Stimulated activated CD4-positive, alpha-beta T cell treated with anti-CD3 and anti-CD28 coated beads, Interleukin-1b, Interleukin-23, amount 100 ng/mL, for 1 hour (primary cell): Measurements from ENCODE around the gene CXCL16.

ENCODE experiments used
- DNase-seq, 2 donors: peaks; one replicate each; pipeline ENCODE4 v3.0.0-alpha.2; 2020; ENCODE audit warnings: low read depth in 2 of 2

The CXCL16 gene, protein sequence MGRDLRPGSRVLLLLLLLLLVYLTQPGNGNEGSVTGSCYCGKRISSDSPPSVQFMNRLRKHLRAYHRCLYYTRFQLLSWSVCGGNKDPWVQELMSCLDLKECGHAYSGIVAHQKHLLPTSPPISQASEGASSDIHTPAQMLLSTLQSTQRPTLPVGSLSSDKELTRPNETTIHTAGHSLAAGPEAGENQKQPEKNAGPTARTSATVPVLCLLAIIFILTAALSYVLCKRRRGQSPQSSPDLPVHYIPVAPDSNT

DNA sequence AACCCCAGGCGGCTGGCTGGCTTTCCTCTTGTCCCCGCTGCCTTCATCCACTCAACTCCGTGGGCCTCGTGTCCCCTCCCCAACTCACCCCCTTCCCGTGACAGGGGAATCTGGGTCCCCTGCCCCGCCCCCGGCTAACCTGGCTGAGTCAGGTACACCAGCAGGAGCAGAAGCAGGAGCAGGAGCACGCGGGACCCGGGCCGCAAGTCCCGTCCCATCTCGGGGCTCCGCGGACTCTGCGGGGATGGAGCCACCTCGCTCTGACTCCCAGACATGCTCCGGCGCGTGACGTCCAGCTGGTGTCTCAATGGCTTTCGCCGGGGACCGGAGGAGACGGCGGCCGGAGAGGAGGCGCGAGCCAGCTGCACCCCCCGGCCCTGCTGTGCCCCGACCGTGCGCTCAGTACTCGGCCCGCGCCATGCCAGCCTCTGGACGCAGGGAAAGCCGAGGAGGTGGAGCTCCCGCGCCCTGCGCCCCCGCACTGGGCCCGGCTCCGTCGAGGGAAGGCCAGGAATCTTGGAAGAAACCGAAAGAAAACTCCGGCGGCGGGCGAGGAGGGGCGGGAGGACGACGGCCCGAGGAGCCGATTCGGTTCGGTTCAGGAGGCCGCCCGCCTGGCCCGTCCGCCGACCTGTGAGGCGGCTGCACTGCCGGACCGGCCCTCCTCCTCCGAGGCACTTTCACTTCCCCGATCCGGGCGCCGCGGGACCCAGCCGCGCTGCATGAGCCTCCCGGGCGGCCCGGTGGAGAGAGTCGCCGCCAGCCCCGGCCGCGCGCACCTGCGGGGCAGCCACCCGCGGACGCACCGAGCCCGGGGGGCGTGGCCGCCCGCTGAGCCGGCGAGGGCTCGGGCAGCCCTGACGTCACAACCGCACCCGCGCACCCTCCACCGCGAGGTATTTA is at the start of gene CXCL16, which contains the start of gene ZMYND15:
Gene CXCL16 (minus strand): TSS at position 807 of the 903 bp plus-strand sequence. CDS start 589 bp downstream, at position 218.
Gene ZMYND15 (plus strand): TSS at position 712 of the 903 bp plus-strand sequence. CDS start 716 bp downstream, outside the sequence.
- peak in 1 of 2 donors; percentile 19 for DNase-seq

DNA sequence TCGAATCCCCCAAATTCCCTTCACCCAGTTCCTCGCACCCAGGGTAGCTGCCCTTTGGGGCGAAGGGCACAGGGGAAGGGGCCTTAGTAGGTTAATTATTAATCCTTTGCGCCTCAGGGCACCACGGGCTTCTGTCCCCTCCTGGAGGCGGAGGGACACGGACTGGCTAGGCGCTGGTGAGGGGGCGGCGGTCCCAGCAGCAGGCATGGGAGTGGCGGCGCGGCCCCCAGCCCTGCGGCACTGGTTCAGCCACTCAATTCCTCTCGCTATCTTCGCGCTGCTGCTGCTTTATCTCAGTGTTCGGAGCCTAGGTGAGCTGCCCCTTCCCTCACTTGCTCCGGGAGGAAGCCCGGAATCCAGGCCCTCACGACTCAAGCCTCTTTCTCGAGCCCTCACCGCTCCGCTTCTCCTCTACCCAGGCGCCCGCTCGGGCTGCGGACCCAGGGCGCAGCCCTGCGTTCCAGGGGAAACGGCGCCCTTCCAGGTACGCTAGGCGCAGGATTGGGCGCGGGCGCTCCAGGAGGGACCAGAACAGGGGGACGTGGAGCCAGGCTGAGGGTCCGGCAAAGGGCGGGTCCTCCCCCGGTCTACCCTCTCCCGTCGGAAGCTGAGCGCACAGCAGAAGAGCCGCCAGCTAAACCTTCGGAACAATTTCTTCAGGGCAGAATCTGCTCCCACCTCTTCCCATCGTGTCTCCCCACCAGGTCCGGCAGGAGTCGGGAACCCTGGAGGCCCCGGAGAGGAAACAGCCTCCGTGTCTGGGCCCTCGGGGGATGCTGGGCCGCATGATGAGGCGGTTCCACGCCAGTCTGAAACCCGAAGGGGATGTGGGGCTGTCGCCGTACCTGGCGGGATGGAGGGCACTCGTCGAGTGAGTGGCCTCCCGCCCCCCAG is 49.3 kb upstream of the CXCL16 start, which contains the start of gene GLTPD2:
Gene GLTPD2 (plus strand): TSS at position 158 of the 894 bp plus-strand sequence. CDS start 48 bp downstream, at position 206.
- DNase-seq: no peak

DNA sequence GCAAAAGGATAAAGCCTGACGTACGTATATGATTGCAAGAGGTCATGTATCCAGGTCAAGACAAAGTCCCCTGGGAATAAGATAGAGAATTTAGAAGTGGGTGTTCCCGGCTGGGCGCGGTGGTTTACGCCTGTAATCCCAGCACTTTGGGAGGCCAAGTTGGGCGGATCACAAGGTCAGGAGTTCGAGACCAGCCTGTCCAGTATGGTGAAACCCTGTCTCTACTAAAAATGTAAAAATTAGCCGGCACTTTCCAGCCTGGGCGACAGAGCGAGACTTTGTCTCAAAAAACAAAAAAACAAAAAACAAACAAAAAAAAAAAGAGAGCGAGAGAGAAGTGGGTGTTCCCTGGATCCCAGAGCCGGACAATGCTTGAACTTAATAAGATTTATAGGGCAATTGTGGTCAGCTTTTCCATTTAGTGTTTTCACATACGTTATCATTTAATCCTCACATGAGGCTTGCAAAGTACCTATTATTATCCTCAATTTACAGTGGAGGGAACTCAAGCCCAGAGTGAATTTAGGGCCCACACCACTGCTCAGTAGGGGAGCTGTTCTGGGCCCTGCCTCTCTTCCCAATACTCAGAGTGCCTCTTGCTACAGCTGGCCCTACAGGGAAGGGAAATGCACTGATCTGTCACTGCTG is 48.6 kb upstream of the CXCL16 start:
- DNase-seq: no peak

DNA sequence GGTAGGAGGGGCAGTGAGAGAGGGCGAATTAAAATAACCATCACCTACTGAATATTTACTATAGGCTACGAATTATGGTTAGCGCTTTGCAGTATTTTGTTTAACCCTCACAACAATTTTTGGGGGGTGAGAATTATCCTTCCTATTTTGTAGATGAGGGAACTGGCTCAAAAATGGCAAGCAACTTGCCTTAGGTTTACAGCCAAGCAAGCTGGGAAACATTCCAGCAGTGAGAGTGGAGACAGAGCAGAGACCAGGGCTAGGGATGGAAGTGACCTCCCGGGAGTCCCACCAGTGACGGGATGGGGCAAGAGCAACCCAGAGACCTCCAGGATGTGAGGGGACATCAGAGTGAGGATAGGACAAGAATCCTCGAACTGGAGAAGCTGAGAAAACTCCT is 46.8 kb upstream of the CXCL16 start:
- DNase-seq: no peak

DNA sequence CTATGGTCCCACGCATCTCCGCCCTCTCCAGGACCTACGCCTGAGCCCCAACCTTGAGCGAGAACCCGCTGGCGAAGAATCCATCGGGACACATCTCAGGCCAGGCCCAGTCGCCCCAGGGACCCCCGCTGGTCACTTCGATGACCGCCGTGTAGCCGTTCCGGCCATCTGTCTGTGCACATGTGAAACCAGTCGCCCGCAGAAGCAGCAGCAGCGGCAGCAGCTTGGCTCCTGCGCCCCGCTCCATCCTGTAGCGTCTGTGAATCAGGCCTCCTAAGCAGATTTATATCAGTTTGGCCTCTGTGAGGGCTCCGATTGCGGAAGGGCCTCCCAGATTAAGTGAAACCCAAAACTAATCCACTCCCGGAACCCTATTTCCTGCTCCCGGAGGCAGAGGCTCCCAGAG is 46.4 kb upstream of the CXCL16 start, which contains the start of gene VMO1:
Gene VMO1 (minus strand): TSS at position 259 of the 406 bp plus-strand sequence. CDS start 12 bp downstream, at position 247.
- DNase-seq: no peak

DNA sequence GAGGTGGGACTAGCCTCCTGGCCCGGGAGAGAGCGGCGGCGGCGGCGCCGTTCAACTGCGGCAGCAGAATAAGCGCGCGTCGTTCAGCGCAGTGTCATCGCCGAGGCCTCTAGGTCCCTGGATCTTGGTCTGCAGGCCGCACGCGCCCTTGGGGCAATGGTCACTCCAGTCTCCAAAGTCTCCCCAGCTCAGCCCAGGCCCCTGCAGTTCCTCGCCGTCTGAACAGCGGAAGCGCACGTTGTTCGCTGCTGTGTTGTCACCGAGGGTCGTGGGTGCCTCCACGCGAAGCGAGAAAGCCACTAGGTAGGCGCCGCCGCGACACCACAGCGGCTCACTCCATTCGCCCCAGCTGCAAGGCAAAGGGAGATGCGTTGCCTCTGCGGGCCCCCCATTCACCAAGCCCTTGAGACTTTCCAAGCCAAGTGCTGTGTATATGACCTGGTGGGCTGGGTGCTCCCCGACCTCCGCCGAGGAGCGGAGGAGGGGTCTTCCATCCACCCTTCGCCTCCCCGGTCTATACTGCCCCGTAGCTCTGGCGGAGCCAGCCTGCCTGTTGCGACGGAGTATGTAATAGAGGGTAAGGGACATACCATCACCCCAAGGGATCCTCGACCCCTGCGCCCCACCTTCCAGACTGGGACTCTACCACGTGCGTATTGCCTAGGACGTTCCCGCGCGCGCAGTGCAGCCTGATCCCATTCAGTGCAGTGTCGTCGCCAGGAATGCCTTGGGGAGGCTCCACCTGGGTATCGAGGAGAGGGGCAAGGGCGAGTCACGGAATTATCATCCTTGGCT is 45.8 kb upstream of the CXCL16 start:
- no peak for DNase-seq

DNA sequence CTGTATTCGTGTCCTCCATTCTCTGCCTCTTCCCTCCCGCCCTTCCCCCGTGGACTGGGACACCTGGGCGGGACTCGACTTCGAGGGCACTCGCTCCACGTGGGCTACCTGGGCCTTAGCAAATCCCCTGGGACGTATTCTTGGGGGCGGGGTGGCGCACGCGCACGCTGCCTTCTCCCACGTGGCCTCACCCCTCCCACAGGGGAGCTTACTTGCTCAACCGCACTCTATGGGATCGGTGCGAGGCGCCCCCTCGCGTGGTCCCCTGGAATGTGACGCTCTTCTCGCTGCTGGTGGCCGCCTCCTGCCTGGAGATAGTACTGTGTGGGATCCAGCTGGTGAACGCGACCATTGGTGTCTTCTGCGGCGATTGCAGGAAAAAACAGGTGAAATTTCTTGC is 42.9 kb upstream of the CXCL16 start:
- no peak for DNase-seq

DNA sequence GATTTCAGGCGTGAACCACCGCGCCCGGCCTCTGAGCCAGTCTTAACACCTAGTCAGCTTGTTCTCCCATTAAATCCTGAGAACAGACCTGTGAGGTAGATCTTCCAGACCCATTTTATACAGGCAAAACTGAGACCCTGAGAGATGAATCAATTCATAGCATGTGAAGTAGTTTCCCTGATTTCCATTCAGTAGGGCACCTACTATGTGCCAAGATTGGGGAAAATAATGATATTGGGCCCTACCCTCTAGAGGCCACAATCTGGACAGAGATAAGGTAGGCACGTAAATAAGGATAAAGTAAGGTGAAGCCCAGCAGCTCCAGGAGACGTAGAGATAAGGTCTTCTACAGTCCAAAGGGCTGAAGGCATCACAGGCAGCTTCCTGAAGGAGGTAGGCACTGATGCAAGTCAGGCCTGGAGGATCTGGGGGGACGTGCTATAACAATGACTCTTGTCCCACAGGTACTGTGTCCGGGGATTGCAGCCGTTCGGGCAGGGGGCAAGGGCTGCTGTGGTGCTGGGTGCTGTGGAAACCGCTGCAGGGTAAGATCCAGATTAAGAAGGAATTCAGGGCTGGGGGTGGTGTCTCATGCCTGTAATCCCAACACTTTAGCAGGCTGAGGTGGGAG is 40.7 kb upstream of the CXCL16 start:
- no peak for DNase-seq

DNA sequence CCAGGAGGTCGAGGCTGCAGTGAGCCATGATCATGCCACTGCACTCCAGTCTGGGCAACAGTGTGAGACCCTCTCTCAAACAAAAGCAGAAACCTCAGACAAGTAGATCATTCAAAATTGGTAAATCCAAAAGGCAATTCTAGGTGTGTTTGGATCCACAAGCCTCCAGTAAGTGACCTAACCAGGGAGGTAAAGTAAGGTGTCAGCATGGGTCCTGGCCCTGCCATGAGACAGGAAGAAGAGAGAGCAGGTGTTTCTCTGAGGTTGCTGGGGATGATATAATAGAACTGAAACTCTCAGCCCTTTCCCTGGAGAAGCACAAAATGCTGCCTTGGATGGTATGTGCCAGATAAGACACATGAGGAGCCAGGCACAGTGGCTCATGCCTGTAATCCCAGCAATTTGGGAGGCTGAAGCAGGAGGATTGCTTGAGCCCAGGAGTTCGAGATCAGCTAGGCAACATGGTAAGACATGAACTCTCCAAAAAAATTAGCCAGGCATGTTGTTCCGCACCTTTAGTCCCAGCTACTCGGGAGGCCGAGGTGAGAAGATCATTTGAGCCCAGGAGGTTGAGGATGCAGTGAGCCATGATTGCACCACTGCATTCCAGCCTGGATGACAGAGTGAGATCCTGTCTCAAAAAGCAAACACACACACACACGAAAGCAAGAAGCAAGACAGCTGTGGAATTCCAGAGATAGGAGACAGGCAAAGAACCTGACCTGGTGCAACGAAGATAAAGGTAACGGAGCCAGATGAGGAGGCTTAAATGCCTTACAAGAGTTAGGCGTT is 38.4 kb upstream of the CXCL16 start:
- DNase-seq: no peak

DNA sequence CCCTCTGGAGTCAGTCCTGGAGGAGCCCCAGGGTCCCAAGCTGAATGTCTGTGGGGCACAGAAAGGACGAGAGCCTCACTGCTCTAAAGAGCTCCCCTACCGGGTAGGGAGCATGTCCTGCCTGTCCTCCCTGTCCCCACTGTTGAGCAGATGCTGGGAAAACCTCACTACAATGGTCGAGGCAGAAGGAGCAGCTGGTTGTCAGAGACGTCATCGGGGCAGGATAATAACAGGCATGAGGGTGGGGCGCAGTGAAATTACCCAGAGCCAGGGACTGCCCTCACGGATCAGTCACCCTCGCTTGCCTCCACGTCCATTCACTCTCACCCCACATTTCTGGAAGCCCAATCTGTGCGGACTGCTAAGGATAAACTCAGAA is 32.5 kb upstream of the CXCL16 start:
- DNase-seq: no peak

DNA sequence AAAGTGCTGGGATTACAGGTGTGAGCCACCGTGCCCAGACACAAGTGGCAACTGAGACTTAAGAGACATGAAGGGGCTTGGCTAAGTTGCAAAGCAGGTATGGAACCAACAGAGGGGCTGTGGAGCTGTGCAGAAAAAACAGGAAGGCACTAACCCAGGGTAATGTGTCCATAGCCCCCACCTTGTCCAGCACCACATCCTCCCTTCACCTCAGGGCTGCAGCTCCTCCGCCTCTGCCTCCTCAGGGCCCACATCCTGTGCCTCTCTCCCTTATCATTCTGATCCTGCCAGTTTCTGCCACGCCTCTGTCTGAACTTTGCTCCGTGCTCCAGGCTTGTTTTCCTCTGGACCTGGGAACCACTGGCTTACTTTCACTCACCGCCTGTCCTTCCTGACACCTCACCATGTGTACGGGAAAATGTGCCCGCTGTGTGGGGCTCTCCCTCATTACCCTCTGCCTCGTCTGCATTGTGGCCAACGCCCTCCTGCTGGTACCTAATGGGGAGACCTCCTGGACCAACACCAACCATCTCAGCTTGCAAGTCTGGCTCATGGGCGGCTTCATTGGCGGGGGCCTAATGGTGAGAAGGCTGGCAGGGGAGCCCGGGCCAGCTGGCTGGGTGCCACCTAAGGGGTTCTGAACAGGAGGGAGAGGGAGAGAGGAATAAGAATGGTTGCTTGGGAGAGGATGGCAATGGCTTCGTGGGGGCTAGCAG is 31.9 kb upstream of the CXCL16 start, which contains the start of gene TM4SF5:
Gene TM4SF5 (plus strand): TSS at position 368 of the 716 bp plus-strand sequence. CDS start 37 bp downstream, at position 405.
- no peak for DNase-seq

DNA sequence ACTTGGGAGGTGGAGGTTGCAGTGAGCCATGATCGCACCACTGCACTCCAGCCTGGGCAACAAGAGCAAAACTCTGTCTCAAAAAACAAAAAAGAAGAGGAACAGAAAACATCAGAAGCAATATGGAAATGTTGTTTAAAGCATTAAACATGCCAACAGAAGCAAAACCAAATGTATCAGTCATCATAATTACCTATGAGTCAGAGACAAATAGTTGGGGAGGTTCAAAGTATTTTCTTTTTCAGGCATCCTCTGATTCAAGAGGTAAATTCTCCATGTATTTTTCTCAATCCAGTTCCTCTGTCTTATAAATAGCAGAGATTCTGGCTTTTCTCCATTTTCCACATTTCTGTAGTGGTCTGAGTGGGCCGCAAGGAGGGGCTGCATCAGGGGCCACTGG is 29.9 kb upstream of the CXCL16 start:
- DNase-seq: no peak

DNA sequence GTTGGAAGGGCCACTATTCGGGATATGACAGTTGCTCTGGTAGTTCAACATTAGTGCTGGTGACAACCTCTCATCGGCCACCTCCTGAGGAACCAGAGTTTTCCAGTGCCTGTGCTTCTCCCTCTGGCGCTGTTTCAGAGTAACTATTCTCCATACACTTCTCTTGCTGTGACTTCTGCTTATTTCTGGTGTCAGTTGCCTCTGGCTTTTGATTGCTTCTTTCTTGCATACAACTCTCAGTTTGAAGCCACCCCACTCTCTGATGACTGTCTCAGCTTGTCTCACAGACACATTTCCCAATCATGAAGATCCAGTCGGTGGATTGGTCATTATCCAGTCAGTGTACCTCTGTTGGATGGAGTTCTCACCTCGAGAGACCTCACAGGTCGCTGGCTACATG is 28.6 kb upstream of the CXCL16 start:
- DNase-seq: no peak

DNA sequence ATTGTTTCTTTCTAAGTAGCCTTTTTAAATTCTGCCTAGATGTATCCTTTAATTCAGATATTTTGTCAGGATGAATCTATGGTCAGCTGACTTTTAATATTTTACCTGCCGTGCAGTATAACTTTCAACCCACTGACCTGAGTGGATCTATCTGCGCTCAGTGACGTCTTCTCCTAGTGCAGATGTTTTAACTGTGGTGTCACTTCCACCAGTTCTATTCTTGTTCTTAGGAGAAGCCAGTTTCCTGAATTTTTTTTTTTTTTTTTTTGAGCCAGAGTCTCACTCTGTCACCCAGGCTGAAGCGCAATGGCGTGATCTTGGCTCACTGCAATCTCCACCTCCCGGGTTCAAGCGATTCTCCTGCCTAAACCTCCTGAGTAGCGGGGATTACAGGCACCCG is 27.0 kb upstream of the CXCL16 start:
- DNase-seq: no peak

DNA sequence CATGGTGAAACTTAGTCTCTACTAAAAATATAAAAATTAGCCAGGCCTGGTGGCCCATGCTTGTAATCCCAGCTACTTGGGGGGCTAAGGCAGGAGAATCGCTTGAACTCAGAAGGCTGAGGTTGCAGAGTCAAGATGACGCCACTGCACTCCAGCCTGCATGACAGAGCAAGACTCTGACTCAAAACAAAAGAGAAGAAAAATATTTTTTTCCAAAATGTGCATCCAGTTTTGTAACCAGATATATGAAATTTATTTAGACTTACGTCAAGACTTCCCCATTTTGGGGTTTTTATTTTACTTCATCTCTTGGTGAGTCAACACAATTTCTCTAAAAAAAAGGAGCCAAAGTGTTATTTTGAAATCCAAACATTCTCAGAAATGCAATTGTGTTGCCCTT is 26.5 kb upstream of the CXCL16 start:
- DNase-seq: no peak

DNA sequence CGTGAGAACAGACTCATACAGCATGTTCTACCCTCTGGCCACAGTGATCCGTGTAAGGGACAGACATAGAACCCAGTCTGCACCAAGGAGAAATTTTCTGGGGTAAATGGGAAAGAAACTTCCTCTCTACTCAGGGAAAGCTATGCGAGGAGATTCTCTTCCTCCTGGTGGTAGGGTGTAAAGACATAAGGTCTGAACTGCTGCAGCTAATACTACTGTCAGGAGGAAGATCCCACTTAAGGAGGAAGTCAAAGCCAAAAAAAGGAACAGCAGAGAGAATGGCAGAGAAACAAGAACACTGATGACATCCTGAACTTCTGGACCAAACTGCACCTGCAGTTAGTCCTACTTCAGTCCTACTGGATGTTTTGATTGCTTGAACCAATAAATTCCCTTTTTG is 24.9 kb upstream of the CXCL16 start:
- DNase-seq: no peak

DNA sequence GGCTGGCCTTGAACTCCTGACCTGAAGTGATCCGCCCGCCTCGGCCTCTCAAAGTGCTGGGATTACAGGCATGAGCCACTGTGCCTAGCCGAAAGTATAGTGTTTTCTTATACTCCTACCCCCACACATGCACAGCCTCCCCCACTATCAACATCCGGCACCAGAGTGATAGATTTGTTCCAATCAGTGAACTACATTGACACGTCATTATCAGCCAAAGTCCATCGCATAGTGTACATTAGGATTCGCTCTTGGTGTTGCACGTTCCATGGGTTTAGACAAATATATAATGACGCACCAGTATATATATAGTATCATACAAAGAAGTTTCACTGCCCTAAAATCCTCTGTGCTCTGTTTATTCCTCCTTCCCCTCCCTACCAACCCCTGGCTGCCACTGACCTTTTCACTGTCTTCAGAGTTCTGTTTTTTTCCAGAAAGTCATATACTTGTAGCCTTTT is 20.1 kb upstream of the CXCL16 start:
- DNase-seq: no peak

DNA sequence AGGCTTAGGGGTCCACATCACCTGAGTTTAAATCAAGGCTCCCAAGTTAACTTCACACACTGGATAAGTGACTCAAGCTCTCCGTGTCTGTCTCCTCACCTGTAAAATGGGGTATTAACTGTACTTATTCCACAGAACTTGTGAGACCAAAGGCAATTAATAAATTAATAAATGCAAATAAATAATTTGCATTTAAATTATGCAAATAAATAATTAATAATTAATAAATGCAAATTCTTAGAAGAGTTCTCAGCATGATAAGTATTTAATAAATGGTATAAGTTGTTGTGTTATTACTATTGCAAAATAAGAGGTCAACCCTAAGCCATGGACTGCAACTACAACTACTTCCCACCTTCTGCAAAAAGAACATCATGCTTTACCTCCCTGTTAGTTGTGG is 13.7 kb upstream of the CXCL16 start:
- DNase-seq: no peak
